ENCODE measurements around the gene SYT13. TPM values are rescaled to one million over a fixed set of nuclear protein-coding genes. Genes with fewer than 3 reads are reported as not detected.

Gene SYT13
- total RNA-seq, 1 donor from 2014 or later = not detected

DNA sequence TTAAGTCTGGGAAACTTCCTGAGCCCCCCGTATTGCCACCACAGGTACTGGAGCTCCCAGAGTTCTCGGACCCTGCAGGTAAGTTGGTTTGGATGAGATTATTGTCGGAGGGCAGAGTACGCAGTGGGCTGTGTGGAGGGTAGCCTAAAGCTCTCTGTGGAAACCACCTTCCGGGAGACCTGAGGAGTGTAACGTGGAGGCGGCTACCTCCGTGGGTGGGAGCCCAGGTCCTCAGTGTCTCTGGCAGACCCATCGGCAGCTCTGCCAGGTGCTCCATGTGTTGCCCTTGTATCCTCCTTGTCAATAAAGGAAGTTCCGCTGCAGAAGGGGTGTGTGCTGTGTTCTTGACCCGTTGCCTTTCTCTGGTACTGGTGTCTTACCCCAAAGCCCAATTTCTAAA lies 61.4 kb downstream of the SYT13 start:
- intact Hi-C loops (cut with micrococcal nuclease) = no loop called here

- intact Hi-C loops (cut with micrococcal nuclease) = no loop called here
Measured at GRCh38 chr11:45223496-45223895, 62.6 kb downstream of the SYT13 start.

DNA sequence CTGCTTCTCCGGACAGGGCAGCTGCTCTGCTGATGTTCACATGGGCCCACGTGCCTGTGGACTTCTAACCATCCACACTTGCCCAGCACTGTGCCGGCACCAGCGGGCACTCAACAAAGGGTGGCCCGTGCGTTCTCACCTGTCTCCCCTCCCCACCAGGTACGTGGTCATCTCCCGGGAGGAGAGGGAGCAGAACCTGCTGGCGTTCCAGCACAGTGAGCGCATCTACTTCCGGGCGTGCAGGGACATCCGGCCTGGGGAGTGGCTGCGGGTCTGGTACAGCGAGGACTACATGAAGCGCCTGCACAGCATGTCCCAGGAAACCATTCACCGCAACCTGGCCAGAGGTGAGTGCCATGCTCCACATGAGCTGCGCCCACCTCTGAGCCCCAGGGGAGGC lies 66.7 kb downstream of the SYT13 start:
- intact Hi-C loops (cut with micrococcal nuclease) = no loop called here

- intact Hi-C loops (cut with micrococcal nuclease) = no loop called here
Measured at GRCh38 chr11:45218705-45219104, 67.4 kb downstream of the SYT13 start.

DNA sequence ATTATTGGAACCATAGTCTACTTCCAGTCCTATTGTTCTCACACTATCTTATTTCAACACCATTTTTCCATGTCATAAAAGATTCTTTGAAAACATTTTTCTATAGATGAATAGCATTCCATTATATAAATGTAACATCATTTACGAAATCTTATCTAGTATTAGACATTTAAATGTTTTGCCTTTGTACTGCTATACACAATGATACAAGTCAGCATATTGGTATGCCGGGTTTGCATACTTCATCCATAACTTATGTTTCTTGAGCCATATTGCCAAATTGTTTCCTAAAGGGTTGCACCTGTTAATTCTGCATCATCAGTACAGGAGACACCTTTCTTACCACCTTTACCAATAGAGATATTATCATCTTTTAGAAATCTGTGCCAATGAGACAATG lies 68.2 kb downstream of the SYT13 start:
- intact Hi-C loops (cut with micrococcal nuclease) = no loop called here

DNA sequence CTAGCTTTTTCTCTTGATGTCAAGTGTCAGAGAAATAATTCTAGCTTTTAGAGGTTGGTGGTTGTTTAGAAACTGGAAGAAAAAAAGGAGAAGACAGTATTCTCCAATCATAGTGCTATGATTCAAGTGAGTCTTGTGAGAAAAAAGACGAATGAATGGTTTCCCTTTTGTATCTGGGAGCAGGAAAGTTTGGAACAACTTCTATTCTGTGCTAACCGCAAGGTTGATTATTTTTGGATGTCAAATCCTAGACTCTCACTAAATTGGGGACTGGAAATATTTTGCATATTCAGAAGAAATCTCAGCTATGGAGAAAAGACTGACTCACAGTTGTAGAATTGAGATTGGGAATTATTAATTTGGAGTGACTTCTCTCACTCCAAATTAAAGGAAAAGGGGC lies 69.2 kb downstream of the SYT13 start:
- intact Hi-C loops (cut with micrococcal nuclease) = no loop called here

GRCh38 chr11:45216031-45216430 lies 70.1 kb downstream of the SYT13 start:
- intact Hi-C loops (cut with micrococcal nuclease) = no loop called here

- intact Hi-C loops (cut with micrococcal nuclease) = no loop called here
Measured at GRCh38 chr11:45215098-45215865, 70.9 kb downstream of the SYT13 start.

GRCh38 chr11:45213717-45214116 lies 72.4 kb downstream of the SYT13 start:
- intact Hi-C loops (cut with micrococcal nuclease) = no loop called here

DNA sequence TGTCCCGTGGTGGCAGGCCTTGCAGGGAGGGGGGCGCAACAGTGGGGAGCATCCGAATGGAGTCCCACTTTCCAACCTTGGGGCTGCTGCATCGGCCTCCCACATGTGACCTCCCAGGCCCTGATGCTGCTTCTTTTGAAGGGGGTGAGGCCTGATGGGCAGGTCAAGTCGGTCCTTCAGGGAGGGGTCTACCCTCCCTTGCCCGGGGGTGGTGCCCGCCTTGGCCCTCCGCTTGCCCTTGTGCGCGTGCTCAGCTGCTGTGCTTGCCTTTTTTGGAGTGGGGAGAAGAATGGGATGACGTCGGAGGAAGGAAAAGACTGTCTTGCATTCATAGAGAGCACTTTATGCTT lies 72.8 kb downstream of the SYT13 start:
- intact Hi-C loops (cut with micrococcal nuclease) = no loop called here

GRCh38 chr11:45212566-45213315 lies 73.4 kb downstream of the SYT13 start:
- intact Hi-C loops (cut with micrococcal nuclease) = no loop called here

GRCh38 chr11:45211732-45212131 lies 74.4 kb downstream of the SYT13 start:
- intact Hi-C loops (cut with micrococcal nuclease) = no loop called here

- intact Hi-C loops (cut with micrococcal nuclease) = no loop called here
Measured at GRCh38 chr11:45210846-45211245, 75.3 kb downstream of the SYT13 start.

DNA sequence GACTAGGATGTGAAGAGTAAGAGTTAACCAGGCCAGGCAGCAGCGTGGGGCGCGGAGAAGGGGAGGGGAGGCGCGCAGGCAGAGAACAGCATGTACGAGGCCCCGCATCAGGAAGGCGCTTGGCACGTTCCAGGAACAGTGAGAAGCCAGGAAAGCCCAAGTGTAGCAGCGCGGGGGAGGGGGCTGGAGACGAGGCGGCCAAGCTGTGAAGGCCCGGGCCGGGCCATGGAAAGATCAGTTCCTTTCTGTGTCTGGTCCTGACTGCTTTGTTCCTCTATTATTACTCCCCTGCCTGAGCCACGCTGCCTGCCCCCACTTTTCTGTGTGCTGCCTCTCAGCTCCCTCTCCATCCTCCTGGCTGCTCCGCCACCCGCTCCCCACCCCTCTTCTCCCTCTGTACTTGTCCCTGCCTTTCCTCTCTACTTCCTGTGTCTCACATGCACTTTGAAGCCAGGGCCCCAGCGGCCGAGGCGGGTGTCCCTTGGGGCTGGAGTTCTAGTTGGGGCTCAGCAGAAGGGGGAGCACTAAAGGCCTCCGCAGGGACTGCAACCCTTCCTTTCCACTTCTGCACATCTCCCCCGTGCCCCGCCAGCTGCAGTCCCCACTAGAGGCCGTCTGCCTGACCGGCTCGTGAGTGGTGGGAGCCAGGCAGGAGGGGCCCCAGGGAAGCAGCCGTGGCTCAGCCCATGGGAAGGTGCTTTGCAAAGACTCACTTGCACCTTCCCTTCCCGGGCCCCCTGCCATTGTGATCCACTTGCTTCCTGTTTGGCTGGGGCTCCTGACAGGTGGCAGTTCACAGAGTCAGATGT lies 76.0 kb downstream of the SYT13 start:
- intact Hi-C loops (cut with micrococcal nuclease) = no loop called here

DNA sequence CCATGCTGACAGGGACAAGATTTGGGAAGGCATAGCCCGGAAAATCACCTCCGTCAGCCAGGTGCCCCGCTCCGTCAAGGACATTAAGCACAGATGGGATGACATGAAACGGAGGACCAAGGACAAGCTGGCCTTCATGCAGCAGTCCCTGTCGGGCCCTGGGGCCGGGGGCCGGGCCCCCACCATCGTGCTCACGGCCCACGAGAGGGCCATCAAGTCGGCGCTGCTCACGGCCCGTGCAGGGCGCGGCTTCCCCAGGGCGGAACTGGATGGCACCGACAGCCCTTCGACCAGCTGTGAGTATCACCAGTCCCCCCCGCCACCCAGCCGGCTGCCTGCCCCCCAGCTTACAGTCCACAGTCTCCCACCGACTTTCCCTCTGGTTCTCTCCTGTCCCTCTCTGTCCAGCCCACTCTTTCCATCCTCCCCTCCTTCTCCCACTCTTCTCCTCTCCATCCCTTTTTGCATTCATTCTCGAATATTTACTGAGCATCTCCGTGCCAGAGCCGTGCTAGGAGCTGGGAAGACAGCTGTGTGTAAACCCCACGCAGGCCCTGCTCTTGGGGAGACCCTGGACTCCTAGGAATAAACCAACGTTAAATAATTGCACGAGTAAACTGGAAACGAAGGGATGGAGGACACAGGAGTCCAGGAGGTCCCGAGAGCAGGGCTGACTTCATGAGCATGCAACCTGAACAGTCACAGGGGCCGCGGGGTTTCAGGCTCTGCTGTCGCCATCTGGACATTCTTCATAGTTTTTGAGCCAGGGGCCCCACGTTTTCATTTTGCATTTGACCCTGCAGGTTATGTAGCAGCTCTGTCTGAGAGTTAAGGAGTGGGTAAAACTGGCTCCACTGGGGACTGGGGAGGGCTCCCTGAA lies 76.9 kb downstream of the SYT13 start:
- intact Hi-C loops (cut with micrococcal nuclease) = no loop called here

DNA sequence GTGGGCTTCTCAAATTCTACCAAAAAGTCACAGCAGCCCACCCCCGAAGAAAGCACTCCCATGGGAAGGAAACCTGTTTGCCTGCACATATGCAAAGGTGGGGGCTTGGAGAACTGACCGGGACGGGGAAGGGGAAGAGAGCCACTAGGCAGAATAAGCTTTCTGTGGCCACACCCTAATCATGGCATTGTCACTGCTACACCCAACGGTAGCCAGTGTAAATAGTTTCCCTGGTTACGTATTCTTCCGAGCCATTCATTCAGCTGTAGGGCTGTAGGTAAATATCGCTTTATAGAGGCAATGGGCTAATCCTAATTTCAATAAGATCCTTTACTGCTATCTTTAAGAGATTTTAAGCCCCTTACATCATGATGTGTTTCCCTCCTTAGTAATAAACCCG lies 78.0 kb downstream of the SYT13 start:
- intact Hi-C loops (cut with micrococcal nuclease) = no loop called here

- intact Hi-C loops (cut with micrococcal nuclease) = no loop called here
Measured at GRCh38 chr11:45205978-45206377, 80.2 kb downstream of the SYT13 start.

DNA sequence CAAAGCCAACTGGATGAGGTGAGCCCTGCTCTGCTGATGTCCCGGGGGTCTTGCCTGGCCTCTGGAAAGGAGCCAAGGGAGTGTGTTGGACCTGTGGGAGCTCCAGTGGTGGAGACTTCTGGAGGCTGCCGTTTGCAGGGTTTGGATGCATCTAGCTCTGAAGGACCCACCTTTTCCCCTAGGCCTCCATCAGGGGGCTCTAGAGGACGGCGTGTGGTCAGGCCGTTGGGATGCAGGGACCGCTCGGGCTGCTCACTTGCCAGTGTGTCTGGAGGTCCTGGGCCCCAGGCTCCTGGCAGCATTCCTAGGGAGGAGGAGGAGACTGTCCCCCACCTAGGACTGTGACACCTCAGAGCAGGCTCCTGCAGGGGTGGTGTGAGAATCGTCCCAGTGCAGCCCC lies 81.4 kb downstream of the SYT13 start:
- intact Hi-C loops (cut with micrococcal nuclease) = no loop called here

DNA sequence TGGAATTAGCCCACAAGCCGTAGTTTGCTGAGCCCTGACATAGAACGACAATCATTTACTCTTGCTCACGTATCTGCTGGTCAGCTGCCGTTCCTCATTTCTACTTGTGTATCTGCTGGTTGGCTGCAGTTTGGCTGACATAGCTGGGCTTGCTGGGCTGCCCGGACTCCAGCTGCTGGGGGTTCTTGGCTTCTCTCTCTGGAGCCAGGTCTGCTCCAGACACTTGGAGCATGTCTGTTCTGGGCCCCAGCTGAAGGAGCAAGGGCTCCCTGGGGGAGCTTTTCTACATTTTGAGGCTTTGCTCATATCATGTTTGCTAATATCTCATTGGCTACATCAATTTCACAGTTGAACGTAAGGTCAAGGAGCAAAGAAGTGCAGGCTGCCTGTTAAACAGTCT lies 92.4 kb downstream of the SYT13 start:
- intact Hi-C loops (cut with micrococcal nuclease) = no loop called here
